ENCODE results near the gene AUTS2. TPM values are rescaled to one million over a fixed set of nuclear protein-coding genes. Genes with fewer than 3 reads are reported as not detected.

Gene AUTS2
- polyA plus RNA-seq, 1 donor (not counting 4 experiments of a cell fraction or from before 2014, with no cell fraction given): 4.7 TPM

- H3K4me3 ChIP-seq (ENCODE audit: control insufficient read depth in 2 of 3, extremely low read depth in 1 of 3, insufficient read depth in 2 of 3, low read depth in 1 of 3, low read length in 3 of 3): no peak overlapping the region
- H2AFZ ChIP-seq (ENCODE audit: control insufficient read depth, low read length): no peak overlapping the region
- FAIRE-seq (no peak), DNase-seq (ENCODE audit: low read depth, low spot score) (no peak)
- dilution Hi-C loops (cut with MboI; ENCODE audit: extremely low pct_ligation_motif_present, low sequenced_read_pairs): no loop called here
- H3K4me2 ChIP-seq (ENCODE audit: control insufficient read depth, extremely low read depth, insufficient read depth, low read depth, low read length): no peak overlapping the region
- no peaks in the 10 kb centered on the region for H3K4me1 ChIP-seq (ENCODE audit: control insufficient read depth, extremely low read depth, insufficient read depth, low read length)
- H3K36me3 ChIP-seq (ENCODE audit: control insufficient read depth in 2 of 2, extremely low read depth in 1 of 2, insufficient read depth in 2 of 2, low read length in 2 of 2): no peaks in the 10 kb centered on the region
- H3K27ac ChIP-seq (ENCODE audit: control insufficient read depth, insufficient read depth, low read length): no peak overlapping the region
- H3K9me3 ChIP-seq (ENCODE audit: control insufficient read depth, low read depth, low read length): no peaks in the 10 kb centered on the region
- no peaks in the 10 kb centered on the region for H3K27me3 ChIP-seq (ENCODE audit: control insufficient read depth, extremely low read depth, insufficient read depth, low read length)
- no peaks in the 10 kb centered on the region for H3K9me1 ChIP-seq (ENCODE audit: control insufficient read depth, extremely low read depth, insufficient read depth, low read length)
- no peak overlapping the region for H3K9ac ChIP-seq (ENCODE audit: control insufficient read depth, extremely low read depth, insufficient read depth, low read length)
- H4K20me1 ChIP-seq (ENCODE audit: control insufficient read depth, extremely low read depth, insufficient read depth, low read length): no peaks in the 10 kb centered on the region
- no peaks in the 10 kb centered on the region for H3K79me2 ChIP-seq (ENCODE audit: control insufficient read depth, insufficient read depth, low read length)
- TF ChIP-seq EZH2 (IDR thresholded peaks at IDR 0.05; ENCODE audit: low read length) (no peak), CTCF (optimal IDR thresholded peaks at IDR 0.05 in 1 of 3, IDR thresholded peaks at IDR 0.05 in 1 of 3, conservative IDR thresholded peaks at IDR 0.05 in 1 of 3; ENCODE audit: extremely low read depth in 1 of 3, insufficient read depth in 2 of 3, low read length in 3 of 3) (no peak)
These were observed 394.7 kb downstream of the AUTS2 start for GRCh38 chr7:69992938-69993337.

GRCh38 chr7:69994218-69994617 is 395.9 kb downstream of the AUTS2 start:
- Histone ChIP-seq H3K9me3 (ENCODE audit: control insufficient read depth, low read depth, low read length) (no peaks in the 10 kb centered on the region), H3K36me3 (ENCODE audit: control insufficient read depth in 2 of 2, extremely low read depth in 1 of 2, insufficient read depth in 2 of 2, low read length in 2 of 2) (no peaks in the 10 kb centered on the region), H3K4me1 (ENCODE audit: control insufficient read depth, extremely low read depth, insufficient read depth, low read length) (no peaks in the 10 kb centered on the region), H4K20me1 (ENCODE audit: control insufficient read depth, extremely low read depth, insufficient read depth, low read length) (no peaks in the 10 kb centered on the region), H3K27ac (ENCODE audit: control insufficient read depth, insufficient read depth, low read length) (no peak overlapping the region), H2AFZ (ENCODE audit: control insufficient read depth, low read length) (no peak overlapping the region), H3K9me1 (ENCODE audit: control insufficient read depth, extremely low read depth, insufficient read depth, low read length) (no peaks in the 10 kb centered on the region), H3K79me2 (ENCODE audit: control insufficient read depth, insufficient read depth, low read length) (no peaks in the 10 kb centered on the region), H3K4me3 (ENCODE audit: control insufficient read depth in 2 of 3, extremely low read depth in 1 of 3, insufficient read depth in 2 of 3, low read depth in 1 of 3, low read length in 3 of 3) (no peak overlapping the region), H3K27me3 (ENCODE audit: control insufficient read depth, extremely low read depth, insufficient read depth, low read length) (no peaks in the 10 kb centered on the region), H3K9ac (ENCODE audit: control insufficient read depth, extremely low read depth, insufficient read depth, low read length) (no peak overlapping the region), H3K4me2 (ENCODE audit: control insufficient read depth, extremely low read depth, insufficient read depth, low read depth, low read length) (no peak overlapping the region)
- FAIRE-seq (no peak), DNase-seq (ENCODE audit: low read depth, low spot score) (no peak)
- no peak for TF ChIP-seq CTCF (optimal IDR thresholded peaks at IDR 0.05 in 1 of 3, IDR thresholded peaks at IDR 0.05 in 1 of 3, conservative IDR thresholded peaks at IDR 0.05 in 1 of 3; ENCODE audit: extremely low read depth in 1 of 3, insufficient read depth in 2 of 3, low read length in 3 of 3)
- TF ChIP-seq EZH2 (IDR thresholded peaks at IDR 0.05; ENCODE audit: low read length): no peak
- dilution Hi-C loops (cut with MboI; ENCODE audit: extremely low pct_ligation_motif_present, low sequenced_read_pairs): no loop called here
